Naive thymus-derived CD8-positive, alpha-beta T cell (primary cell): Measurements from ENCODE around the gene NUDCD3. TPM values are rescaled to one million over a fixed set of nuclear protein-coding genes. Genes with fewer than 3 reads are reported as not detected.

Experiments
- ATAC-seq, 2 donors: fragments of 150-1000 bp; cut with Tn5 transposase in 1 of 2; sonication (Bioruptor Pico), chemical (Tn5 transposase) in 1 of 2; 1 replicate in 1 of 2; 2 replicates in 1 of 2; pipeline ENCODE4 v1.10.0; 2021; ENCODE audit warnings: mild to moderate bottlenecking in 2 of 2, moderate library complexity in 2 of 2
- POLR2A ChIA-PET: fragments of 350-600 bp; sonication (Branson Sonifier 250); formaldehyde crosslinking; loops from one replicate; lab custom pipeline; 2021; ENCODE audit warnings: antibody characterized with exemption; lab: Charles Lee
- DNase-seq, 10 donors: peaks; one replicate each; pipeline versions ENCODE4 v3.0.0 to v3.0.0-alpha.2; 2020 to 2022
- H3K27ac Mint-ChIP-seq, 10 donors: one replicate each; pipeline ENCODE4 v1.8.0; 2020 to 2022; ENCODE audit warnings: mild to moderate bottlenecking in 10 of 10, mixed read lengths in 10 of 10, moderate library complexity in 4 of 10, inconsistent platforms in 1 of 10
- H3K27me3 Mint-ChIP-seq, 5 donors: one replicate each; pipeline ENCODE4 v1.8.0; 2021 to 2022; ENCODE audit warnings: mixed read lengths in 5 of 5
- H3K36me3 Mint-ChIP-seq, 3 donors: one replicate each; pipeline ENCODE4 v1.8.0; 2020 to 2022; ENCODE audit warnings: mixed read lengths in 3 of 3, mild to moderate bottlenecking in 2 of 3, inconsistent platforms in 1 of 3
- H3K4me1 Mint-ChIP-seq, 4 donors: one replicate each; pipeline ENCODE4 v1.8.0; 2021 to 2022; ENCODE audit warnings: mixed read lengths in 4 of 4
- H3K4me3 Mint-ChIP-seq, 10 donors: one replicate each; pipeline ENCODE4 v1.8.0; 2020 to 2022; ENCODE audit warnings: mild to moderate bottlenecking in 10 of 10, mixed read lengths in 10 of 10, moderate library complexity in 6 of 10, inconsistent platforms in 1 of 10
- H3K9me3 Mint-ChIP-seq, 9 donors: one replicate each; pipeline ENCODE4 v1.8.0; 2020 to 2022; ENCODE audit warnings: mixed read lengths in 9 of 9, mild to moderate bottlenecking in 3 of 9, inconsistent platforms in 1 of 9, moderate library complexity in 1 of 9
- polyA plus RNA-seq, 3 donors: library from polyadenylated mRNA; unstranded; fragments of 300-500 nt; fragmentation: Illumina TruSeq; gene quantifications; one replicate each; pipeline ENCODE4 v1.2.3, GENCODE V29; 2021
- total RNA-seq, 8 experiments: library from RNA in 2 of 8; stranded (reverse) in 2 of 8; gene quantifications; one replicate each; pipeline ENCODE4 v1.2.3 and lab custom pipeline; 2021 to 2026

The NUDCD3 gene
- total and polyA plus RNA-seq, 5 experiments from 2014 or later: 54.6 to 118 (median 69.4) TPM

DNA sequence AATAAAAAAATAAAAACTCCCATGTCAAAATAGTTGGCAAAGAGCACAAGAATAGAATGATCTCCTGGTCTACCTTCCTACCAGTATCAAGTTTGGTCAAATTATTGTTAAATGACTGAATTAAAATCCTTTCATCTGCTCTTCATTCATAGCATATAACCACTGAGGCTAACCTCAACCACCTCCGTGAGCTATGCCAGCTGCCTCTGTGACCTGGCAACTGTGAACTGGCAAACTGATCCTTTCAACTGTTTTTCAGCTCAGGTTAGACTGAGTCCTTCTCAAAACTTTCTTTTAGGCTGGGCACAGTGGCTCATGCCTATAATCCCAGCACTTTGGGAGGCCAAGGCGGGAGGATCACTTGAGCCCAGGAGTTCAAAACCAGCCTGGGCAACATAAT is 36.1 kb downstream of the NUDCD3 start:
- POLR2A ChIA-PET: interaction anchor here (1.1 kb wide), 1 partner anchor 11 kb away, joined by 3 read pairs; no protein-coding TSS in a partner anchor
- Mint-ChIP-seq H3K4me3 (peak overlapping the region in 7 of 10 donors; percentile 1 to 52 (median 29)), H3K27ac (peak overlapping the region in 1 of 10 donors; percentile 60), H3K36me3 (peaks cover 7 to 51% (median 9%) of the 10 kb centered on the region in 3 donors), H3K4me1 (peaks cover 27 to 71% (median 62%) of the 10 kb centered on the region in 4 donors), H3K9me3 (no peaks in the 10 kb centered on the region), H3K27me3 (no peaks in the 10 kb centered on the region)
- ATAC-seq (peak; percentile 69 to 86), DNase-seq (peak in 4 of 10 donors; percentile 24 to 47 (median 30))

GRCh38 chr7:44451123-44451522 is 39.3 kb downstream of the NUDCD3 start:
- peak overlapping the region in 1 of 10 donors; percentile 24 for H3K27ac Mint-ChIP-seq
- POLR2A ChIA-PET: no interaction called here
- peaks cover 0 to 2% (median 0%) of the 10 kb centered on the region in 9 donors for H3K9me3 Mint-ChIP-seq
- H3K4me3 Mint-ChIP-seq: no peak overlapping the region
- peaks cover 35 to 70% (median 57%) of the 10 kb centered on the region in 4 donors for H3K4me1 Mint-ChIP-seq
- no peak for ATAC-seq
- H3K36me3 Mint-ChIP-seq: peaks cover 17 to 66% (median 29%) of the 10 kb centered on the region in 3 donors
- no peak for DNase-seq
- H3K27me3 Mint-ChIP-seq: no peaks in the 10 kb centered on the region

DNA sequence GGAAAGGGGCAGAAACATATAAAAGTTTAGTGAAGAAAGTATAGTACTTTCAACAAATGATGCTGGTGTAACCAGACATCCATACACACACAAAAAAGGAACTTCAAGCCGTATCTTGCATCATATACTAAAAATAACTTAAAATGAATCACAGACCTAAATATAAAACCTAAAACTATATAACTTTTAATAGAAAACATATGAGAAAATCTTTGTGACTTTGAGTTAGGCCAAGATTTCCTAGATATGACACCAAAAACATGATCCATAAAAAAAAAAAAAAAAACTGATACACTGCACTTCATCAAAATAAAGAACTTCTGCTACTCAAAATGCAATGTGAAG is 40.9 kb downstream of the NUDCD3 start:
- peaks cover 0 to 6% (median 2%) of the 10 kb centered on the region in 9 donors for H3K9me3 Mint-ChIP-seq
- ATAC-seq (no peak), DNase-seq (no peak)
- H3K27ac Mint-ChIP-seq: peak overlapping the region in 4 of 10 donors; percentile 10 to 51 (median 40)
- no peaks in the 10 kb centered on the region for H3K27me3 Mint-ChIP-seq
- POLR2A ChIA-PET: interaction anchor here (0.6 to 1.4 kb wide), 3 partner anchors 40 to 440 kb away, joined by 3 read pairs; no protein-coding TSS in a partner anchor
- H3K4me1 Mint-ChIP-seq: peaks cover 39 to 71% (median 55%) of the 10 kb centered on the region in 4 donors
- H3K4me3 Mint-ChIP-seq: peak overlapping the region in 1 of 10 donors; percentile 46
- peaks cover 24 to 74% (median 44%) of the 10 kb centered on the region in 3 donors for H3K36me3 Mint-ChIP-seq

DNA sequence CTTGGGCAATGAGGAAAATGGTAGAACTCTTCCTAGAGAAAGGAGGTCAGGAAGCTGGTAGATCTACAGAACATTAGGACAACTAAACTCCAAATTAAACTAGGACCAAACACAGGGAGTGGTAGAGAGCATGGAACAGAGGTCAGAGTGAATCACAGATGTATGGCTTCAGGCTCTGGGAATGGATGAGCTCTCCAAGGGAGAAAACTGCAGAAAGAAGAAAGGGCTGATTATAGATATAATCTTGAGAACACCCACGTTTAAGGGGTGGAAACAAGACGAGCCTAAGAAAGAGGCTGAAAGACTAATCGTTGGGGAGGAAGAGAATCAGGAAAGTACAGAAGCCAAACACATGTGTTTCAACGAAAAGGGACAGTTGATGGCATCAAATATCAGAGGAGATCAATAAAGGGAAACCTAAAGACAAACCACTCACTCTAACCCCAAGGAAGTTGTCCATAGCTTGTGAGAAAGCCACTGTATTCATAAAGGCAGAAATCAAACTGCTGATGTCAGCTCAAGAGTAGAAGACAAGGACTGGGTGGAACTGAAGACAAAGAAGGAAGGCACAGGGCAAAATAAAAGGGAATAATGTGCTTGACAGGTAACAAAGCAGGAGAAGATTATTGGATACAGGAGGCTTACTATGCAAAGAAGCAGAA is 41.4 kb downstream of the NUDCD3 start:
- POLR2A ChIA-PET: interaction anchor here (0.6 to 1.4 kb wide), 3 partner anchors 41 to 440 kb away, joined by 3 read pairs; no protein-coding TSS in a partner anchor
- H3K4me1 Mint-ChIP-seq: peaks cover 37 to 70% (median 53%) of the 10 kb centered on the region in 4 donors

GRCh38 chr7:44447874-44448425 is 42.5 kb downstream of the NUDCD3 start:
- Mint-ChIP-seq H3K4me3 (no peak overlapping the region), H3K9me3 (peaks cover 0 to 6% (median 2%) of the 10 kb centered on the region in 9 donors), H3K27ac (no peak overlapping the region), H3K27me3 (no peaks in the 10 kb centered on the region), H3K4me1 (peaks cover 38 to 64% (median 51%) of the 10 kb centered on the region in 4 donors), H3K36me3 (peaks cover 24 to 79% (median 47%) of the 10 kb centered on the region in 3 donors)
- no peak for ATAC-seq
- no peak for DNase-seq
- POLR2A ChIA-PET: no interaction called here

More for the DNA sequence above, 41.4 kb downstream of the NUDCD3 start:
- Mint-ChIP-seq H3K27ac (peak overlapping the region in 7 of 10 donors; percentile 3 to 55 (median 32)), H3K9me3 (peaks cover 0 to 6% (median 2%) of the 10 kb centered on the region in 9 donors), H3K27me3 (no peaks in the 10 kb centered on the region), H3K4me3 (peak overlapping the region in 2 of 10 donors; percentile 8 to 46), H3K36me3 (peaks cover 24 to 74% (median 47%) of the 10 kb centered on the region in 3 donors)
- DNase-seq (no peak), ATAC-seq (no peak)

DNA sequence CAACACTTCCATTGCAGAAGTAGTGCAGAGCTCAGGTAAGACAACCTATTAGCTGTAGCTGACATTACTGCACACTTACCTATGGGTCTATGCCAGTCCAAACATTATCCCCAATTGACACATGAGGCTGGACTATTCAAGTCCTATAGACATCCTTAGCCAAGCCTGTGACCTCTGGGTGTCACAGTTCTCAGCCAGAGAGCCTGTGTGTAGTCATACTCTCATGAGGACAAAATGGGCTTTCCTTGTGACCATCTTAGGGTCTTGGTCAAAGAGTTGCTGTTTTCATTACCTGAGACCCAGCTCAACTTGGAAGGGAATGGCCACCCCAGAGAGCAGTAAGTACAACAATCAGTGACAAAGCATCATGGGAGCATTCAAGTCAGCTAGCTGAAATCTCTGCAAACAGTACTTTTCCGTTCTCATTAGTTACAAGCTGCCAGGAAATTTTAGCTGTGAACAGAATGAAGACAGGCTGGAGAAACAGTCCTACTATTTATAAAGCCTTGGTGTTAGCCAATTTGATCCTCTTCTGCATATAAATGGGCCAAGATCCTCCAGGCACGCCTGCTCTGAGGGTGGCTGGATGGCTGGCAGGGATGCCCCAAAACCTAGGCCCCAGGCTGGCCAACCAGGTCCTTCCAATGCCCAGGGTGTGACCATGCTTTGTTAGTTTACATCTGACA is 44.3 kb downstream of the NUDCD3 start:
- Mint-ChIP-seq H3K27me3 (no peaks in the 10 kb centered on the region), H3K36me3 (peaks cover 23 to 65% (median 43%) of the 10 kb centered on the region in 3 donors), H3K9me3 (peaks cover 0 to 6% (median 2%) of the 10 kb centered on the region in 9 donors), H3K27ac (peak overlapping the region in 2 of 10 donors; percentile 15 to 86), H3K4me1 (peaks cover 42 to 65% (median 56%) of the 10 kb centered on the region in 4 donors), H3K4me3 (no peak overlapping the region)
- POLR2A ChIA-PET: interaction anchor here (0.9 kb wide), 1 partner anchor 9 kb away, joined by 4 read pairs; no protein-coding TSS in a partner anchor
- ATAC-seq (no peak), DNase-seq (no peak)

- ATAC-seq (no peak), DNase-seq (no peak)
- POLR2A ChIA-PET: interaction anchor here (0.6 kb wide), 1 partner anchor 10 kb away, joined by 5 read pairs; no protein-coding TSS in a partner anchor
- Mint-ChIP-seq H3K4me1 (peaks cover 45 to 69% (median 58%) of the 10 kb centered on the region in 4 donors), H3K27me3 (no peaks in the 10 kb centered on the region), H3K36me3 (peaks cover 6 to 56% (median 18%) of the 10 kb centered on the region in 3 donors), H3K27ac (peak overlapping the region in 6 of 10 donors; percentile 2 to 66 (median 14)), H3K4me3 (peak overlapping the region in 1 of 10 donors; percentile 3), H3K9me3 (peaks cover 0 to 3% (median 2%) of the 10 kb centered on the region in 9 donors)
Observed at GRCh38 chr7:44441079-44441478, 49.4 kb downstream of the NUDCD3 start.

DNA sequence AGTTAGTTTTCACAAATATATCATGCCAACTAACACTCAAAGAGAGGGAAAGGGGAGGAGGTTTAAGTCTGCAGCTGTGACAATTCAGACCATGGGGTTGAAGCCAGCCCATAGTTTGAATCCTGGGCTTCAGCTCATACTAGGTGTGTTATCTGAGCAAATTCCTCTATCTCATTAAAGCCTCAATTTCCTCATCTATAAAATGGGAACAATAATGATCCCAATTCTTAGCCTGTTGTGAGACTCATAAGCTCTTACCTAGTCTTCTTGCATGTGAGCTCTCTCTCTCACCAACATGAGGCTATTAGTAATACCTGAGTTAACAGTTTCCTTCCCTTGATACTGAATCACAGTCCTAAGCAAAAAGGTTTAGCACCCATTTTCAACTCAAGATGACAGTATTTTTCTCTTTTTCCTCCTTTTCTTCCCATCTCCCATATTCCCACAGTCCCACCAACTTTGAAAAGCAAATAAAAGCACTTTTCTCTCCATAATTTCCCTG is 49.8 kb downstream of the NUDCD3 start:
- peak overlapping the region in 4 of 10 donors; percentile 2 to 66 (median 21) for H3K27ac Mint-ChIP-seq
- no peak for ATAC-seq
- peak overlapping the region in 1 of 10 donors; percentile 3 for H3K4me3 Mint-ChIP-seq
- H3K36me3 Mint-ChIP-seq: peaks cover 3 to 54% (median 13%) of the 10 kb centered on the region in 3 donors
- POLR2A ChIA-PET: interaction anchor here (0.6 kb wide), 1 partner anchor 9 kb away, joined by 5 read pairs; no protein-coding TSS in a partner anchor
- peaks cover 45 to 69% (median 59%) of the 10 kb centered on the region in 4 donors for H3K4me1 Mint-ChIP-seq
- no peak for DNase-seq
- H3K9me3 Mint-ChIP-seq: peaks cover 0 to 3% (median 2%) of the 10 kb centered on the region in 9 donors
- no peaks in the 10 kb centered on the region for H3K27me3 Mint-ChIP-seq

GRCh38 chr7:44439926-44440325 is 50.5 kb downstream of the NUDCD3 start:
- POLR2A ChIA-PET: no interaction called here
- DNase-seq (no peak), ATAC-seq (no peak)
- Mint-ChIP-seq H3K4me1 (peaks cover 40 to 67% (median 54%) of the 10 kb centered on the region in 4 donors), H3K27ac (peak overlapping the region in 2 of 10 donors; percentile 43 to 58), H3K27me3 (no peaks in the 10 kb centered on the region), H3K4me3 (no peak overlapping the region), H3K9me3 (no peaks in the 10 kb centered on the region), H3K36me3 (peaks cover 0 to 52% (median 6%) of the 10 kb centered on the region in 3 donors)

DNA sequence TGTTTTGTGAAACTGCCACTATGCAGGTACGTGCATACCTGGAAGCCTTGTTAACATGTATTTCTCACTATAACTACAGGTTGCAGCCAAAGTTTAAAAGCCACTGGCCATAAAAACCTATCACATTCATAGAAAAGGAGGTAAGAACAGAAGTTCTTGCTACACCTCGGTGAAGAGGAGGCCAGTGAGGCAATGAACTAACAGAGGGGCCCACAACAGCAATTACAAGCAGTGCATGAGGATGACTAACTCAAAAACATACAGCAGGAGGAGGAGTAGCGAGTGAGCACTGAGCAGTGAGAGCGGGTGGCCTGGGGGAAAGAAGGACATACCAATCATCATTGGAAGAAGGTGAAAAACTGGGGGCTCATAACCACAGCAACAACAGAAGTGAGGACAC is 51.6 kb downstream of the NUDCD3 start:
- ATAC-seq (no peak), DNase-seq (no peak)
- Mint-ChIP-seq H3K4me1 (peaks cover 40 to 71% (median 56%) of the 10 kb centered on the region in 4 donors), H3K27me3 (no peaks in the 10 kb centered on the region), H3K9me3 (no peaks in the 10 kb centered on the region), H3K27ac (peak overlapping the region in 6 of 10 donors; percentile 21 to 79 (median 74)), H3K36me3 (peaks cover 0 to 50% (median 0%) of the 10 kb centered on the region in 3 donors), H3K4me3 (no peak overlapping the region)
- POLR2A ChIA-PET: no interaction called here

- H3K36me3 Mint-ChIP-seq: peaks cover 0 to 39% (median 0%) of the 10 kb centered on the region in 3 donors
Observed at GRCh38 chr7:44434201-44434600, 56.3 kb downstream of the NUDCD3 start.

More at GRCh38 chr7:44434201-44434600, 56.3 kb downstream of the NUDCD3 start:
- no peaks in the 10 kb centered on the region for H3K27me3 Mint-ChIP-seq
- no peak for ATAC-seq
- H3K27ac Mint-ChIP-seq: peak overlapping the region in 8 of 10 donors; percentile 17 to 87 (median 58)
- H3K4me3 Mint-ChIP-seq: no peak overlapping the region
- no peaks in the 10 kb centered on the region for H3K9me3 Mint-ChIP-seq
- H3K4me1 Mint-ChIP-seq: peaks cover 35 to 77% (median 57%) of the 10 kb centered on the region in 4 donors
- no peak for DNase-seq
- POLR2A ChIA-PET: no interaction called here
